SK-N-SH (cell line): Measurements from ENCODE around the gene IL2RA. TPM values are rescaled to one million over a fixed set of nuclear protein-coding genes. Genes with fewer than 3 reads are reported as not detected.

Source experiments
- CTCF ChIA-PET: fragments of 300-600, 350-600 bp; formaldehyde crosslinking; extraction: SDS; loops from one replicate; lab custom pipeline; 2021; lab: Yijun Ruan, JAX
- POLR2A ChIA-PET: fragments of 350-600 bp; sonication (Branson Sonifier 250); formaldehyde crosslinking; extraction: SDS; loops from one replicate; lab custom pipeline; 2020; ENCODE audit warnings: antibody characterized with exemption, inconsistent platforms; lab: Yijun Ruan, JAX
- DNase-seq: peaks from one replicate; pipeline ENCODE4 v3.0.0; 2012
- H2AFZ ChIP-seq: fragments of 200-600 bp; sonication (generic); 2 replicates; pipeline ENCODE4 v1.8.1; 2016; ENCODE audit warnings: antibody characterized with exemption, mild to moderate bottlenecking, low read depth
- H3F3A ChIP-seq: fragments of 200-600 bp; sonication (generic); replicated peaks from 2 replicates; pipeline ENCODE3; 2016; ENCODE audit warnings: antibody characterized with exemption, mild to moderate bottlenecking; ENCODE audit not compliant: insufficient read depth
- H3K27ac ChIP-seq, 2 experiments: fragments of 200-500 bp in 1 of 2; fragments of 200-600 bp in 1 of 2; sonication (Bioruptor generic) in 1 of 2; sonication (generic), shearing (Covaris generic) in 1 of 2; 2 replicates each; pipeline versions ENCODE4 v1.5.1 to v1.6.1; 2014 to 2016; ENCODE audit warnings: low read depth in 2 of 2, inconsistent platforms in 1 of 2, low read length in 1 of 2, mild to moderate bottlenecking in 1 of 2, mixed read lengths in 1 of 2
- H3K27me3 ChIP-seq: fragments of 200-600 bp; sonication (generic), shearing (Covaris generic); 2 replicates; pipeline ENCODE4 v1.6.1; 2016; ENCODE audit warnings: mixed run types; ENCODE audit not compliant: insufficient read depth
- H3K36me3 ChIP-seq, 2 experiments: fragments of 200-500 bp in 1 of 2; fragments of 200-600 bp in 1 of 2; sonication (Bioruptor generic) in 1 of 2; sonication (generic) in 1 of 2; replicated peaks in 1 of 2; 2 replicates each; pipeline versions ENCODE3 to v1.5.1; 2014 to 2016; ENCODE audit warnings: low read length in 1 of 2, mild to moderate bottlenecking in 1 of 2; ENCODE audit not compliant: insufficient read depth in 2 of 2, control insufficient read depth in 1 of 2
- H3K4me1 ChIP-seq, 2 experiments: fragments of 200-500 bp in 1 of 2; fragments of 200-600 bp in 1 of 2; sonication (Bioruptor generic) in 1 of 2; sonication (generic), shearing (Covaris generic) in 1 of 2; 2 replicates each; pipeline versions ENCODE4 v1.5.1 to v1.6.1; 2014 to 2016; ENCODE audit warnings: low read depth in 1 of 2, low read length in 1 of 2, mixed run types in 1 of 2; ENCODE audit not compliant: insufficient read depth in 2 of 2, control insufficient read depth in 1 of 2
- H3K4me2 ChIP-seq: fragments of 200-600 bp; sonication (generic), shearing (Covaris generic); 2 replicates; pipeline ENCODE4 v1.6.1; 2017; ENCODE audit warnings: mixed run types
- H3K4me3 ChIP-seq, 2 experiments: fragments of 200-500 bp in 1 of 2; fragments of 200-600 bp in 1 of 2; sonication (Bioruptor generic) in 1 of 2; sonication (generic), shearing (Covaris generic) in 1 of 2; 2 replicates each; pipeline versions ENCODE4 v1.5.1 to v1.8.1; 2014 to 2016; ENCODE audit warnings: low read depth in 2 of 2, inconsistent platforms in 1 of 2, low read length in 1 of 2, mild to moderate bottlenecking in 1 of 2, mixed read lengths in 1 of 2, moderate library complexity in 1 of 2
- H3K79me2 ChIP-seq: fragments of 200-600 bp; sonication (generic); 2 replicates; pipeline ENCODE4 v1.8.1; 2017; ENCODE audit warnings: mild to moderate bottlenecking; ENCODE audit not compliant: insufficient read depth
- H3K9ac ChIP-seq: fragments of 200-600 bp; sonication (generic); 2 replicates; pipeline ENCODE4 v1.6.1; 2017; ENCODE audit warnings: mixed run types
- H3K9me2 ChIP-seq: fragments of 200-600 bp; sonication (generic); 2 replicates; pipeline ENCODE4 v1.6.1; 2017; ENCODE audit warnings: mixed run types
- H3K9me3 ChIP-seq: fragments of 200-600 bp; sonication (generic); 2 replicates; pipeline ENCODE4 v1.6.1; 2017; ENCODE audit warnings: mixed run types, mild to moderate bottlenecking, moderate library complexity
- H4K20me1 ChIP-seq: fragments of 200-600 bp; sonication (generic); 2 replicates; pipeline ENCODE4 v1.6.1; 2017; ENCODE audit warnings: mild to moderate bottlenecking, mixed run types; ENCODE audit not compliant: insufficient read depth
- ELF1 ChIP-seq: IDR thresholded peaks from 2 replicates; pipeline ENCODE4 v1.4.0; 2012
- EP300 ChIP-seq, 2 experiments: IDR thresholded peaks; 2 replicates each; pipeline versions ENCODE4 v1.4.0 to v1.6.1; 2012; ENCODE audit warnings: borderline replicate concordance in 1 of 2, low read depth in 1 of 2, low read length in 1 of 2
- EZH2phosphoT487 ChIP-seq: fragments of 200-600 bp; sonication (generic); IDR thresholded peaks from 2 replicates; pipeline ENCODE4 v1.6.1; 2017; ENCODE audit warnings: low read depth, mixed run types, mild to moderate bottlenecking, antibody characterized with exemption, moderate library complexity, borderline replicate concordance
- FOSL2 ChIP-seq: IDR thresholded peaks from 2 replicates; pipeline ENCODE4 v1.4.0; 2012; ENCODE audit warnings: low read depth, mild to moderate bottlenecking, moderate library complexity, borderline replicate concordance
- FOXM1 ChIP-seq: IDR thresholded peaks from 2 replicates; pipeline ENCODE4 v1.4.0; 2012; ENCODE audit warnings: low read depth, mild to moderate bottlenecking
- GATA2 ChIP-seq: sonication (generic); formaldehyde crosslinking; IDR thresholded peaks from 2 replicates; pipeline ENCODE4 v1.5.0; 2020; ENCODE audit warnings: mild to moderate bottlenecking, missing genetic modification reagents
- JUND ChIP-seq: IDR thresholded peaks from 2 replicates; pipeline ENCODE4 v1.4.0; 2012
- MAX ChIP-seq: IDR thresholded peaks from 2 replicates; pipeline ENCODE4 v1.4.0; 2012; ENCODE audit warnings: low read depth
- MXI1 ChIP-seq: IDR thresholded peaks from 2 replicates; pipeline ENCODE4 v1.6.1; 2012; ENCODE audit warnings: mild to moderate bottlenecking, low read depth, low read length, improper control_type of control experiment
- NFIC ChIP-seq: IDR thresholded peaks from 2 replicates; pipeline ENCODE4 v1.4.0; 2012; ENCODE audit warnings: borderline replicate concordance
- PBX3 ChIP-seq: IDR thresholded peaks from 2 replicates; pipeline ENCODE4; 2012
- POLR2AphosphoS5 ChIP-seq: IDR thresholded peaks from 2 replicates; pipeline ENCODE4 v1.6.1; 2012; ENCODE audit warnings: low read depth, low read length
- RFX5 ChIP-seq: IDR thresholded peaks from 2 replicates; pipeline ENCODE4 v1.6.1; 2012; ENCODE audit warnings: mild to moderate bottlenecking, improper control_type of control experiment, low read length
- RXRA ChIP-seq: IDR thresholded peaks from 2 replicates; pipeline ENCODE4 v1.4.0; 2012; ENCODE audit warnings: low read depth, mild to moderate bottlenecking, borderline replicate concordance
- SMC3 ChIP-seq: IDR thresholded peaks from 2 replicates; pipeline ENCODE4 v1.6.1; 2012; ENCODE audit warnings: low read depth, low read length, improper control_type of control experiment
- TEAD4 ChIP-seq: IDR thresholded peaks from 2 replicates; pipeline ENCODE4 v1.4.0; 2012; ENCODE audit warnings: mild to moderate bottlenecking, borderline replicate concordance; ENCODE audit not compliant: insufficient read depth
- YY1 ChIP-seq: IDR thresholded peaks from 2 replicates; pipeline ENCODE4 v1.4.0; 2012; ENCODE audit warnings: low read depth, mild to moderate bottlenecking
- WGBS: methylation state at CpG from one replicate; pipeline ENCODE4 v1.1.6; 2017; ENCODE audit warnings: low lambda C conversion rate; 5-methylcytosine and 5-hydroxymethylcytosine counted together
- polyA plus RNA-seq, 3 experiments: library from polyadenylated mRNA; depleted of rRNA; stranded (reverse); fragments of >200 nt; gene quantifications; 2 replicates each; pipeline ENCODE4 v1.2.3, GENCODE V29; 2012
- TF ChIP-seq, protein P1 (sequence below): fragments of 150-350 bp; IDR thresholded peaks from 2 replicates; pipeline ENCODE4 v1.6.1; 2016; ENCODE audit warnings: mild to moderate bottlenecking, low read depth, low read length
- TF ChIP-seq, protein P2 (sequence below): fragments of 200-600 bp; sonication (generic); IDR thresholded peaks from 2 replicates; pipeline ENCODE4 v1.6.1; 2017; ENCODE audit warnings: antibody characterized with exemption, mild to moderate bottlenecking, moderate library complexity
- TF ChIP-seq, protein P3 (sequence below): fragments of 150-350 bp; IDR thresholded peaks from 2 replicates; pipeline ENCODE4 v1.6.1; 2017; ENCODE audit warnings: antibody characterized with exemption, low read length, low read depth, borderline replicate concordance

The IL2RA gene
- polyA plus RNA-seq, 1 of the 3 experiments (the other 2 are of a cell fraction) = not detected

GRCh38 chr10:6048281-6049030 lies 13.7 kb downstream of the IL2RA start:
- POLR2A ChIA-PET = no interaction called here
- no peak for DNase-seq
- TF ChIP-seq SMC3 (no peak), RFX5 (no peak), RXRA (no peak), ELF1 (no peak), PBX3 (no peak)

DNA sequence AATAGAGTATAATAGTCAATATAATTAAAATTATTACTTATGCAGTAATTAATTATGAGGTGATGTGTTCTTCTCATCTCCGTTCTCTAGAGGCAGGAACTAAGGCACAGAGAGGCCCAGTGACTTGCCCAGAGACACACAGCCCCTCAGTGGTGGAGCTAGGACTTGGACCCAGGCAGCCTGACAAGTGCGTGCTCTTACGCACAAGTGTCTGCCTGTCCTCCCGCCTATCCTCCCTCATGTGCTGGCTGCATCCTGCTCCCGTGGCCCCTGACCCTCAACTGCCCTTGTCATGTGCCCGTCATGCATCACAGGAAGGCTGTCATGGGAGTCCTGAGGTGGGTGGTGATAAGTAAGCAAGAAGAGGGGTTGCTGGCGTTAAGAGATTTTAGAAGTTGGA lies 14.3 kb downstream of the IL2RA start:
- Histone ChIP-seq H3K4me1 (peaks cover 0 to 3% of the 10 kb centered on the region in 2 experiments; a peak in 1 of 4 replicates), H3K79me2 (no peaks in the 10 kb centered on the region), H3K9me3 (no peaks in the 10 kb centered on the region), H2AFZ (no peak overlapping the region), H3K4me2 (no peak overlapping the region), H4K20me1 (no peaks in the 10 kb centered on the region), H3K36me3 (no peaks in the 10 kb centered on the region), H3K4me3 (no peak overlapping the region), H3K27me3 (peaks cover 40% of the 10 kb centered on the region; the same call in 1 of the 2 replicates), H3K9me2 (no peaks in the 10 kb centered on the region), H3K27ac (no peak overlapping the region), H3K9ac (no peak overlapping the region), H3F3A (no peaks in the 10 kb centered on the region)
- TF ChIP-seq FOSL2 = no peak
- TF ChIP-seq, protein P1, sequence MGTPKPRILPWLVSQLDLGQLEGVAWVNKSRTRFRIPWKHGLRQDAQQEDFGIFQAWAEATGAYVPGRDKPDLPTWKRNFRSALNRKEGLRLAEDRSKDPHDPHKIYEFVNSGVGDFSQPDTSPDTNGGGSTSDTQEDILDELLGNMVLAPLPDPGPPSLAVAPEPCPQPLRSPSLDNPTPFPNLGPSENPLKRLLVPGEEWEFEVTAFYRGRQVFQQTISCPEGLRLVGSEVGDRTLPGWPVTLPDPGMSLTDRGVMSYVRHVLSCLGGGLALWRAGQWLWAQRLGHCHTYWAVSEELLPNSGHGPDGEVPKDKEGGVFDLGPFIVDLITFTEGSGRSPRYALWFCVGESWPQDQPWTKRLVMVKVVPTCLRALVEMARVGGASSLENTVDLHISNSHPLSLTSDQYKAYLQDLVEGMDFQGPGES = no peak
- no peak for TF ChIP-seq NFIC
- TF ChIP-seq EP300 (IDR thresholded peaks at IDR 0.05; ENCODE audit: borderline replicate concordance in 1 of 2, low read depth in 1 of 2, low read length in 1 of 2) = no peak
- TF ChIP-seq FOXM1 = no peak
- TF ChIP-seq EZH2phosphoT487 = no peak
- no peak for TF ChIP-seq MAX
- TF ChIP-seq, protein P2, sequence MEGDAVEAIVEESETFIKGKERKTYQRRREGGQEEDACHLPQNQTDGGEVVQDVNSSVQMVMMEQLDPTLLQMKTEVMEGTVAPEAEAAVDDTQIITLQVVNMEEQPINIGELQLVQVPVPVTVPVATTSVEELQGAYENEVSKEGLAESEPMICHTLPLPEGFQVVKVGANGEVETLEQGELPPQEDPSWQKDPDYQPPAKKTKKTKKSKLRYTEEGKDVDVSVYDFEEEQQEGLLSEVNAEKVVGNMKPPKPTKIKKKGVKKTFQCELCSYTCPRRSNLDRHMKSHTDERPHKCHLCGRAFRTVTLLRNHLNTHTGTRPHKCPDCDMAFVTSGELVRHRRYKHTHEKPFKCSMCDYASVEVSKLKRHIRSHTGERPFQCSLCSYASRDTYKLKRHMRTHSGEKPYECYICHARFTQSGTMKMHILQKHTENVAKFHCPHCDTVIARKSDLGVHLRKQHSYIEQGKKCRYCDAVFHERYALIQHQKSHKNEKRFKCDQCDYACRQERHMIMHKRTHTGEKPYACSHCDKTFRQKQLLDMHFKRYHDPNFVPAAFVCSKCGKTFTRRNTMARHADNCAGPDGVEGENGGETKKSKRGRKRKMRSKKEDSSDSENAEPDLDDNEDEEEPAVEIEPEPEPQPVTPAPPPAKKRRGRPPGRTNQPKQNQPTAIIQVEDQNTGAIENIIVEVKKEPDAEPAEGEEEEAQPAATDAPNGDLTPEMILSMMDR = no peak
- no peak for TF ChIP-seq RFX5
- TF ChIP-seq, protein P3, sequence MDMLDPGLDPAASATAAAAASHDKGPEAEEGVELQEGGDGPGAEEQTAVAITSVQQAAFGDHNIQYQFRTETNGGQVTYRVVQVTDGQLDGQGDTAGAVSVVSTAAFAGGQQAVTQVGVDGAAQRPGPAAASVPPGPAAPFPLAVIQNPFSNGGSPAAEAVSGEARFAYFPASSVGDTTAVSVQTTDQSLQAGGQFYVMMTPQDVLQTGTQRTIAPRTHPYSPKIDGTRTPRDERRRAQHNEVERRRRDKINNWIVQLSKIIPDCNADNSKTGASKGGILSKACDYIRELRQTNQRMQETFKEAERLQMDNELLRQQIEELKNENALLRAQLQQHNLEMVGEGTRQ = no peak
- no peak for TF ChIP-seq TEAD4
- TF ChIP-seq SMC3 = no peak
- no peak for TF ChIP-seq JUND
- no peak for TF ChIP-seq YY1
- no peak for TF ChIP-seq MXI1
- TF ChIP-seq ELF1 = no peak
- no peak for TF ChIP-seq GATA2 (CRISPR knock-in tag)
- TF ChIP-seq POLR2AphosphoS5 = no peak
- no peak for DNase-seq
- ChIA-PET CTCF (interaction anchor here (2.0 kb wide), 1 partner anchor 26 kb away, joined by 4 read pairs; no protein-coding TSS in a partner anchor), POLR2A (no interaction called here)
- 37% methylated on average over 7 of the region's 7 CpGs for WGBS

More at GRCh38 chr10:6048281-6049030, 13.7 kb downstream of the IL2RA start:
- peaks cover 0 to 3% of the 10 kb centered on the region in 2 experiments; a peak in 1 of 4 replicates for H3K4me1 ChIP-seq
- no peaks in the 10 kb centered on the region for H3K36me3 ChIP-seq
- CTCF ChIA-PET = interaction anchor here (1.1 to 2.0 kb wide), 2 partner anchors 25 to 38 kb away, joined by 3 to 4 read pairs; no protein-coding TSS in a partner anchor
- H3K79me2 ChIP-seq = no peaks in the 10 kb centered on the region
- H3K4me3 ChIP-seq = no peak overlapping the region
- no peaks in the 10 kb centered on the region for H3F3A ChIP-seq
- no peaks in the 10 kb centered on the region for H3K9me3 ChIP-seq
- H3K9ac ChIP-seq = no peak overlapping the region
- H4K20me1 ChIP-seq = no peaks in the 10 kb centered on the region
- H3K27ac ChIP-seq = no peak overlapping the region
- no peaks in the 10 kb centered on the region for H3K9me2 ChIP-seq
- H2AFZ ChIP-seq = no peak overlapping the region
- H3K4me2 ChIP-seq = no peak overlapping the region
- 66% methylated on average over 7 of the region's 7 CpGs for WGBS
- H3K27me3 ChIP-seq = peaks cover 36% of the 10 kb centered on the region; the same call in 1 of the 2 replicates
